PFSK-1 (cell line): ENCODE results near the gene GTPBP4.

Experiments used
- FOXP2 ChIP-seq: optimal IDR thresholded peaks from 2 replicates; pipeline ENCODE3; 2011; ENCODE audit warnings: borderline replicate concordance, control low read depth, inconsistent platforms; ENCODE audit not compliant: insufficient read depth; ENCODE audit errors: extremely low read length, extremely low read depth
- POLR2AphosphoS5 ChIP-seq: IDR thresholded peaks from 2 replicates; pipeline ENCODE4 v1.6.1; 2012; ENCODE audit warnings: low read depth, mild to moderate bottlenecking, control low read depth, low read length, moderate library complexity
- REST ChIP-seq, 2 experiments: IDR thresholded peaks; 2 replicates each; pipeline versions ENCODE4 v1.6.1 to v1.8.0; 2011 to 2012; ENCODE audit warnings: low read depth in 2 of 2, low read length in 2 of 2, control low read depth in 1 of 2, inconsistent platforms in 1 of 2, mild to moderate bottlenecking in 1 of 2, moderate library complexity in 1 of 2; ENCODE audit not compliant: insufficient read depth in 1 of 2
- SIN3A ChIP-seq: IDR thresholded peaks from 2 replicates; pipeline ENCODE4 v1.6.1; 2012; ENCODE audit warnings: mild to moderate bottlenecking, low read length, moderate library complexity, borderline replicate concordance; ENCODE audit not compliant: insufficient read depth
- TAF1 ChIP-seq: IDR thresholded peaks from 2 replicates; pipeline ENCODE4 v1.6.1; 2012; ENCODE audit warnings: low read length, control low read depth, borderline replicate concordance; ENCODE audit not compliant: insufficient read depth

Gene GTPBP4

GRCh38 chr10:1054684-1055083 lies 66.5 kb downstream of the GTPBP4 start:
- TF ChIP-seq TAF1 (no peak), FOXP2 (no peak), POLR2AphosphoS5 (no peak), REST (IDR thresholded peaks at IDR 0.05; ENCODE audit: insufficient read depth in 1 of 2, low read depth in 2 of 2, low read length in 2 of 2) (no peak), SIN3A (no peak)

- TF ChIP-seq TAF1 (peak; percentile 12; the same call in 1 of the 2 replicates), REST (IDR thresholded peaks at IDR 0.05; ENCODE audit: insufficient read depth in 1 of 2, low read depth in 2 of 2, low read length in 2 of 2) (no peak), FOXP2 (peak; percentile 57), SIN3A (peak; percentile 73; the same call in 1 of the 2 replicates), POLR2AphosphoS5 (peak; percentile 55; the same call in 1 of the 2 replicates)
Measured at GRCh38 chr10:1056326-1057105, 68.3 kb downstream of the GTPBP4 start, which contains the start of gene WDR37. Gene WDR37, plus strand, starts transcription at chr10:1056385. Its CDS starts 15,771 bp downstream, at chr10:1072156.

- TF ChIP-seq POLR2AphosphoS5 (no peak), FOXP2 (no peak), TAF1 (no peak), REST (IDR thresholded peaks at IDR 0.05; ENCODE audit: insufficient read depth in 1 of 2, low read depth in 2 of 2, low read length in 2 of 2) (no peak), SIN3A (no peak)
Measured at GRCh38 chr10:1057106-1057657, 68.9 kb downstream of the GTPBP4 start.

GRCh38 chr10:1058017-1058416 lies 69.8 kb downstream of the GTPBP4 start:
- no peak for TF ChIP-seq SIN3A
- TF ChIP-seq TAF1: no peak
- TF ChIP-seq POLR2AphosphoS5: no peak
- TF ChIP-seq FOXP2: no peak
- TF ChIP-seq REST (IDR thresholded peaks at IDR 0.05; ENCODE audit: insufficient read depth in 1 of 2, low read depth in 2 of 2, low read length in 2 of 2): no peak
